CD4-positive, alpha-beta T cell treated with Interferon alpha-2 for 1 hour (primary cell): ENCODE results near the gene RBCK1.

Experiments
- DNase-seq, 2 donors: peaks; one replicate each; pipeline ENCODE4 v3.0.0-alpha.2; 2020 to 2022

Gene RBCK1

GRCh38 chr20:420166-420620 lies 12.1 kb downstream of the RBCK1 start:
- DNase-seq: no peak

- no peak for DNase-seq
Observed at GRCh38 chr20:420721-421574, 12.8 kb downstream of the RBCK1 start.

- no peak for DNase-seq
Observed at GRCh38 chr20:421685-422250, 13.7 kb downstream of the RBCK1 start.

GRCh38 chr20:426566-426965 lies 18.5 kb downstream of the RBCK1 start:
- no peak for DNase-seq

- DNase-seq: no peak
Observed at GRCh38 chr20:427401-427800, 19.3 kb downstream of the RBCK1 start.

GRCh38 chr20:427849-428657 lies 20.0 kb downstream of the RBCK1 start:
- no peak for DNase-seq

GRCh38 chr20:428658-429200 lies 20.6 kb downstream of the RBCK1 start:
- no peak for DNase-seq

- no peak for DNase-seq
Observed at GRCh38 chr20:430091-430999, 22.2 kb downstream of the RBCK1 start.

- peak; percentile 38 to 47 for DNase-seq
Observed at GRCh38 chr20:431012-431904, 23.2 kb downstream of the RBCK1 start.

GRCh38 chr20:432208-432607 lies 24.1 kb downstream of the RBCK1 start:
- DNase-seq: no peak

- DNase-seq: no peak
Observed at GRCh38 chr20:432677-433299, 24.7 kb downstream of the RBCK1 start.

- DNase-seq: peak; percentile 55 to 76
Observed at GRCh38 chr20:433300-433975, 25.3 kb downstream of the RBCK1 start.

GRCh38 chr20:434221-434620 lies 26.1 kb downstream of the RBCK1 start:
- no peak for DNase-seq

- no peak for DNase-seq
Observed at GRCh38 chr20:434661-435419, 26.7 kb downstream of the RBCK1 start.

GRCh38 chr20:435558-435957 lies 27.5 kb downstream of the RBCK1 start:
- DNase-seq: no peak

- no peak for DNase-seq
Observed at GRCh38 chr20:436476-436875, 28.4 kb downstream of the RBCK1 start.

- DNase-seq: peak in 1 of 2 donors; percentile 20
Observed at GRCh38 chr20:437787-438486, 29.8 kb downstream of the RBCK1 start.
